ENCODE results near the gene GDPD5.
A peak's percentile ranks its signal among the peaks of the same experiment; 100 is the strongest.

The GDPD5 gene, protein sequence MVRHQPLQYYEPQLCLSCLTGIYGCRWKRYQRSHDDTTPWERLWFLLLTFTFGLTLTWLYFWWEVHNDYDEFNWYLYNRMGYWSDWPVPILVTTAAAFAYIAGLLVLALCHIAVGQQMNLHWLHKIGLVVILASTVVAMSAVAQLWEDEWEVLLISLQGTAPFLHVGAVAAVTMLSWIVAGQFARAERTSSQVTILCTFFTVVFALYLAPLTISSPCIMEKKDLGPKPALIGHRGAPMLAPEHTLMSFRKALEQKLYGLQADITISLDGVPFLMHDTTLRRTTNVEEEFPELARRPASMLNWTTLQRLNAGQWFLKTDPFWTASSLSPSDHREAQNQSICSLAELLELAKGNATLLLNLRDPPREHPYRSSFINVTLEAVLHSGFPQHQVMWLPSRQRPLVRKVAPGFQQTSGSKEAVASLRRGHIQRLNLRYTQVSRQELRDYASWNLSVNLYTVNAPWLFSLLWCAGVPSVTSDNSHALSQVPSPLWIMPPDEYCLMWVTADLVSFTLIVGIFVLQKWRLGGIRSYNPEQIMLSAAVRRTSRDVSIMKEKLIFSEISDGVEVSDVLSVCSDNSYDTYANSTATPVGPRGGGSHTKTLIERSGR

DNA sequence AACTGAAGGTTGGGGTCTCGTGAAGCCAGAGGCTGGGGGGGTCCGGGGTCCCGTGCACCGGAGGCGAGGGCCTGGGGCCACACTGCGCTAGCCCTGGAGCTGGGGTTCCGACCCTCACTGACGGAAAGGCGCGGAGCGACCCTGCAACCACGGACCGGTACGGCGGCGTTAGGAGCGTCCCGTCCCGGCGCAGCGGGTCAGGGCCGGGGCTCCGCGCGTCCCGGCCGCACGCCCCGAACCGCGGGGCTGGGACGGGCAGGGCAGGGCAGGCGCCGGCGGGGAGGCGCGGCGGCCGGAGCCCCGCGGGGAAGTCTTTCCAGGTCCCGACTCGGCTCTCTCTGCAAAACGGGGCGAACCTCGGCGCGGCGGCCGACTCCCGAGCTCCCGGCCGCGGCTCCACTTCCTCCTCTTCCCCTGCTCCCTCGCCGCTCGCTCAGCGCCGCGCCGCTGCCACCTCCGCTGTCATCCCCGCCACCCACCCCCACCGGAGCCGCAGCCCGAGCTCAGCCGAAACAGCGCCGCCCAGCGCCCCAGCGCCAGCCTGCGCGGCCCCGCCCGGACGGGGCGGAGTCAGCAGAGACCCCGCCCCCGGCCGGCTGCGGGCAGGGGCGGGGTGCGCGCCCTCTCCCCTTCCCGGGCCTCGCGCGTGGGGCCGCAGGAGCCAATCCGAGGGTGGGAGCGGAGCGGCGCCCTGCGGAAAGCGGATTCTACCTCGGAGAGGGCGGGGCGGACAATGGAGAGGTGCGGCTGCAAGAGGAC, at the start of gene GDPD5:
GDPD5 (minus strand) TSS at position 509 of the 759 bp plus-strand sequence. CDS start 48,206 bp downstream, outside the sequence.
- peak within 1 kb of the TSS; percentile 100 for H3K4me2 ChIP-seq
- no peaks in the 10 kb centered on the region for H3K9me3 ChIP-seq
- no peaks in the 10 kb centered on the region for H3K36me3 ChIP-seq
- H3K27me3 ChIP-seq = peaks cover 31% of the 10 kb centered on the region
- H3K4me3 ChIP-seq = peak within 1 kb of the TSS; percentile 76
- TF ChIP-seq Cebpa-rat (IDR thresholded peaks at IDR 0.05) = no peak
- H4K20me1 ChIP-seq = peaks cover 44% of the 10 kb centered on the region
- peaks cover 77% of the 10 kb centered on the region for H3K4me1 ChIP-seq
- H3K27ac ChIP-seq = peak within 1 kb of the TSS; percentile 82
- H3K9ac ChIP-seq = peak within 1 kb of the TSS; percentile 87

DNA sequence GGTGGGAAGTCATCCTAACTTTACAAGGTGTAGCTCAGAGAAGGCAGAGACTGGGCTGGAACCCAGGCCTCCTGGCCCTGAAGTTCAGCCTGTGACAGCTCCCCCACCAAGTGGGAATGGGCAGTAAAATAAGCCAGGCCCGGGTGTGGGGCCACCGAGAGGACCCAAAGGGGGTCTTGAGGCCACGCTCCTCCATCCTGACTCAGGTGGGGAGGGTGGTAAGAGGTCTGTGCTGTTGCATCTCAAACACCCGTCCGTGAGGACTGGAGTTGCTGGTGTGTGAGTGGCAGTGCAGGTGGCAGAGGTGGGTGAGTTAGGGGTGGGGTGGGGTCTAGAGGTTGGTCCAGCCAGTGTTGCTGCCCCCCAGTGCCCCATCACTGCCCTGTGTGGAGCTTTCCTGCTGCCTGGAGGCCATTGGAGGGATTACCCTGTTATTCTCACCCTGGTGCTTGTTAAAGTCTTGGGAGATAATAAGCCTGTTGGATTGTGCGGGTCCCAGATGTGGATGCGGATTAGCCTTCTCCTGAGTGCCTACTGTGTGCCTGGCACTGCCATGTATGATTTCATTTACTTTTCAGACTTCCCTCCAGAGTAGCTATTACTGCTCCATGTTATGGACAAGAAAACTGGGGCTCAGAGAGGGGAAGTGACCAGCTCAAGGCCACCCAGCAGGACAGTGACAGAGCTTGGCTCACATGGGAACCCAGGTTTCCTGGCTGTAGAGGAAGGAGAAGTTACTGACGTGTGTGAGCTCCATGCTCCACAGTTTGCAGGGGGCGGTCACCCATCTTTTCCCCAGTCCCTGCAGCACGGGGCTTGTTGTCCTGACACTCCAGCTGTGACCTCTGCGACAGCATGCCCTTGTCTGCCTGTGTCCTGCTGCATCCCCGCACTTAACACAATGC, 49.2 kb upstream of the GDPD5 start:
- Histone ChIP-seq H3K4me2 (no peak overlapping the region), H3K27me3 (no peaks in the 10 kb centered on the region), H3K9ac (no peak overlapping the region), H3K9me3 (no peaks in the 10 kb centered on the region), H3K27ac (no peak overlapping the region), H4K20me1 (no peaks in the 10 kb centered on the region), H3K36me3 (peaks cover 45% of the 10 kb centered on the region), H3K4me3 (no peak overlapping the region), H3K4me1 (peaks cover 29% of the 10 kb centered on the region)
- TF ChIP-seq Cebpa-rat (IDR thresholded peaks at IDR 0.05) = no peak

DNA sequence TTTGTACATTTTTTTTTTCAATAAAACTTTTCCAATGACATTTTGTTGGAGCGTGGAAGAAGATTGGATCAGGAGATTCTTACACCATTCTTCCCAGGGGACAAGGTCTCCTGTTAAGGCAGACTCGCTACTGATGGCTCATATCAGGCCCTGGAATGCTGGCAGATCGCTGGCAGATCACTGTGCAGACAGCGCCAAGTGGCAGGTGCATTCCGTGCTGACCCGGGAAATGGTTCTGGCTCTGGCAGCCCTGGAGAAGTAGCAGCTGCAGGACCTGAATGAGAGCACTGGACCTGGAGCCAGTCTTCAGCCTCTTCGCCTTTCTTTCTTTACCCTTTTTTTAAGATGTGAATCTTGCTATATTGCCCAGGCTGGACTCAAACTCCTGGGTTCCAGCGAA, 47.0 kb upstream of the GDPD5 start:
- Histone ChIP-seq H3K4me3 (no peak overlapping the region), H3K9ac (no peak overlapping the region), H3K9me3 (no peaks in the 10 kb centered on the region), H3K4me1 (peaks cover 21% of the 10 kb centered on the region), H3K27ac (no peak overlapping the region), H3K36me3 (peaks cover 67% of the 10 kb centered on the region), H4K20me1 (no peaks in the 10 kb centered on the region), H3K27me3 (no peaks in the 10 kb centered on the region), H3K4me2 (no peak overlapping the region)
- TF ChIP-seq Cebpa-rat (IDR thresholded peaks at IDR 0.05) = no peak

DNA sequence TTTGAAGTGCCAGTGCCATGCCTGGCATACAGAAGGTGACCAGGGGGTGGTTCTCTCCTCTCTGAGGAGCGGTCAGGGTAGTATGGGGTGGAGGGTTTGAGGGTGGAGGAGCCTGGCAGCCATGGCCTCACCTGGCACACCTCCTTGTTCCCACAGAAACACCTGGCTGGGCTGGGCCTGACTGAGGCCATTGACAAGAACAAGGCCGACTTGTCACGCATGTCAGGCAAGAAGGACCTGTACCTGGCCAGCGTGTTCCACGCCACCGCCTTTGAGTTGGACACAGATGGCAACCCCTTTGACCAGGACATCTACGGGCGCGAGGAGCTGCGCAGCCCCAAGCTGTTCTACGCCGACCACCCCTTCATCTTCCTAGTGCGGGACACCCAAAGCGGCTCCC, 45.9 kb upstream of the GDPD5 start:
- H3K27ac ChIP-seq = no peak overlapping the region

DNA sequence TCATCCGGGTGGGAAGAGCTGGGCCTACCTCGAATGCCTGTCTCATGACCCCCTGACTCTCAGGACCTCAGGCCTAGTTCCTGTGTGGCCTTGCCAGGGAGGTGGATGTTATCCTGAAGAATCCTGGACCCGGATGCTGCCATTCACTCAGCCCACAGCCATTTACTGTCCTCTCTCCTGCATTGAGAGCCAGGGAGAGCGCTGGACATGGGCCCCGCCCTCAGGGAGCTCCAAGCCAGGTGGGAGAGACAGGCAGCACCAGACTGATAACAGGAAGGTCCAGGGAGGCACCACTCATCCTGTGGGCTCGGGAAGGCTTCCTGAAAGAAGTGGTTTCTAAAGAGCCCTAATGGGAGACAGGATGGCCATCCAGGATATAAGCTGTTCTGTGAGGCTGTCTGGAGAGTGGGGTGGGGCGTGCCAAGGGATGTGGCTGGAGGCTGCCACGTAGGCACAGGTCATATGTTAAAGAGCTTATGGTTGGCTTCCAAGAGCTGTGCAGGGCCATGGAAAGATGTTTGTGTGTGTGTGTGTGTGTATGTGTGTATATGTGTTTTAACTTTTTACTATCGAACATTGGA, 44.9 kb upstream of the GDPD5 start:
- H3K4me2 ChIP-seq = no peak overlapping the region
- no peaks in the 10 kb centered on the region for H3K9me3 ChIP-seq
- peaks cover 88% of the 10 kb centered on the region for H3K36me3 ChIP-seq
- H3K4me3 ChIP-seq = no peak overlapping the region
- H3K27ac ChIP-seq = no peak overlapping the region
- H3K9ac ChIP-seq = no peak overlapping the region
- H3K27me3 ChIP-seq = no peaks in the 10 kb centered on the region
- TF ChIP-seq Cebpa-rat (IDR thresholded peaks at IDR 0.05) = no peak
- peaks cover 10% of the 10 kb centered on the region; the same call in 1 of the 2 replicates for H4K20me1 ChIP-seq
- peaks cover 14% of the 10 kb centered on the region for H3K4me1 ChIP-seq

More for the DNA sequence above, 45.9 kb upstream of the GDPD5 start:
- Histone ChIP-seq H4K20me1 (0 out of 2 replicates have a peak, but pooled peaks cover under 1% of the 10 kb centered on the region), H3K4me1 (peaks cover 16% of the 10 kb centered on the region), H3K4me3 (no peak overlapping the region), H3K4me2 (no peak overlapping the region), H3K36me3 (peaks cover 78% of the 10 kb centered on the region), H3K9ac (no peak overlapping the region), H3K27me3 (no peaks in the 10 kb centered on the region), H3K9me3 (no peaks in the 10 kb centered on the region)
- TF ChIP-seq Cebpa-rat (IDR thresholded peaks at IDR 0.05) = no peak

DNA sequence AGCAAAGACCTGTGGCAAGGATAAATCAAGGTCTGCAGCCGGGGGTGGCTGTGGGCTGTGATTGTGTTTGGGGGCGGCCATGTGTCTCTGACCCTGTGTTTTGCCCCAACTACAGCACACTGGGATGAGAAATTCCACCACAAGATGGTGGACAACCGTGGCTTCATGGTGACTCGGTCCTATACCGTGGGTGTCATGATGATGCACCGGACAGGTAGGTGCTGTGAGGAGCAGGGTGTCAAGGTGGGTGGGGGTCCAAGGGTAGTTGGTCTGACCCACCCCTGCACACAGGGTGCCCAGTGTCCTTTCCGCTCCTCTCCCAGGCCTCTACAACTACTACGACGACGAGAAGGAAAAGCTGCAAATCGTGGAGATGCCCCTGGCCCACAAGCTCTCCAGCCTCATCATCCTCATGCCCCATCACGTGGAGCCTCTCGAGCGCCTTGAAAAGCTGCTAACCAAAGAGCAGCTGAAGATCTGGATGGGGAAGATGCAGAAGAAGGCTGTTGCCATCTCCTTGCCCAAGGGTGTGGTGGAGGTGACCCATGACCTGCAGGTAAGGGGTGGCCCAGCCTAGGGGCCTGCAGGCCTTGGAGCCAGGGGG, 43.0 kb upstream of the GDPD5 start:
- Histone ChIP-seq H3K4me2 (no peak overlapping the region), H3K9me3 (no peaks in the 10 kb centered on the region), H3K4me1 (peaks cover 27% of the 10 kb centered on the region), H3K27ac (no peak overlapping the region), H3K4me3 (no peak overlapping the region), H3K27me3 (no peaks in the 10 kb centered on the region), H3K9ac (no peak overlapping the region), H3K36me3 (peaks cover 88% of the 10 kb centered on the region), H4K20me1 (peaks cover 17% of the 10 kb centered on the region; the same call in 1 of the 2 replicates)
- TF ChIP-seq Cebpa-rat (IDR thresholded peaks at IDR 0.05) = no peak

DNA sequence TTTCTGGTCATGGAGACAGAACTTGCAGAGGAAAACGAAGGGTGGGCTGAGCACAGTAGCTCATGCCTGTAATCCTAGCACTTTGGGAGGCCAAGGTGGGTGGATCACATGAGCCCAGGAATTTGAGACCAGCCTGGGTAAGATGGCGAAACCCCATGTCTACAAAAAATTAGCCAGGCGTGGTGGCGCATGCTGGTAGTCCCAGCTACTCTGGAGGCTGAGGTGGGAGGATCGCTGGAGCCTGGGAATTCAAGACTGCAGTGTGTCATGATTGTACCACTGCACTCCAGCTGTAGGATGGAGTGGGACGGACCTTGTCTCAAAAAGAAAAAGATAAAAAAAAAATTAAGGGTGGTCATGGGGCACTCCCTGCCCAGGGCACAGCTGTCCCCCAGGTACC, 42.2 kb upstream of the GDPD5 start:
- no peak for TF ChIP-seq Cebpa-rat (IDR thresholded peaks at IDR 0.05)
- H3K4me1 ChIP-seq = peaks cover 34% of the 10 kb centered on the region
- H3K9ac ChIP-seq = no peak overlapping the region
- no peaks in the 10 kb centered on the region for H3K9me3 ChIP-seq
- peaks cover 81% of the 10 kb centered on the region for H3K36me3 ChIP-seq
- no peaks in the 10 kb centered on the region for H3K27me3 ChIP-seq
- no peak overlapping the region for H3K27ac ChIP-seq
- no peak overlapping the region for H3K4me2 ChIP-seq
- H4K20me1 ChIP-seq = peaks cover 17% of the 10 kb centered on the region; the same call in 1 of the 2 replicates
- H3K4me3 ChIP-seq = no peak overlapping the region

DNA sequence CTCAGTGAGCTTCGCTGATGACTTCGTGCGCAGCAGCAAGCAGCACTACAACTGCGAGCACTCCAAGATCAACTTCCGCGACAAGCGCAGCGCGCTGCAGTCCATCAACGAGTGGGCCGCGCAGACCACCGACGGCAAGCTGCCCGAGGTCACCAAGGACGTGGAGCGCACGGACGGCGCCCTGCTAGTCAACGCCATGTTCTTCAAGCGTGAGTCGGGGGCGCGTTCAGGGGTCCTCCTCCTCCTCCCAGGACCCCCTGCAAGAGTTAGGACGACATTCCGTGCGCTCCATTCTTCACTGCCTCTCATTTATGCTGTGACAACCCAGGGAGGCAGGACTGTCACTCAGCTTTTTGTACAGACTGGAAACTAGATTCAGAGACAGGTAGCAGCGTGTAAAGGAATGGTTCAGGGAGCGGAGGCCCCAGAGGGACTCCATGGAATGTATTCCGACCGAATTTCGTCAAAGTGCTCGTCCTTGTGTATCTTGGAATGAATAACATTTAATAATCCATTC, 41.1 kb upstream of the GDPD5 start:
- Histone ChIP-seq H3K4me3 (no peak overlapping the region), H3K9me3 (no peaks in the 10 kb centered on the region), H3K9ac (no peak overlapping the region), H3K36me3 (peaks cover 69% of the 10 kb centered on the region), H4K20me1 (peaks cover 17% of the 10 kb centered on the region; the same call in 1 of the 2 replicates), H3K4me2 (no peak overlapping the region), H3K27ac (no peak overlapping the region), H3K27me3 (no peaks in the 10 kb centered on the region), H3K4me1 (peaks cover 37% of the 10 kb centered on the region)
- TF ChIP-seq Cebpa-rat (IDR thresholded peaks at IDR 0.05) = no peak
